ACC112 (cell line): ENCODE results near the gene KCNN1.
"Not testable (repeated sequence)": the region's sequence is repeated elsewhere in the genome, so short reads cannot be mapped to it uniquely, and the experiment has no call there.

Source experiments
- H2AFZ ChIP-seq: fragments of 200-600 bp; sonication (generic); one replicate; pipeline ENCODE4 v1.6.0; 2017; ENCODE audit warnings: antibody characterized with exemption, low read length; ENCODE audit not compliant: unreplicated experiment
- H3K27ac ChIP-seq: fragments of 200-600 bp; sonication (generic); 2 replicates; pipeline ENCODE4 v1.5.1; 2014; ENCODE audit warnings: low read depth, mild to moderate bottlenecking, antibody characterized with exemption, low read length, moderate library complexity
- H3K27me3 ChIP-seq: fragments of 200-600 bp; sonication (generic); 2 replicates; pipeline ENCODE4 v1.6.1; 2014; ENCODE audit warnings: mild to moderate bottlenecking, antibody characterized with exemption, low read length, moderate library complexity, mixed read lengths; ENCODE audit not compliant: insufficient read depth
- H3K36me3 ChIP-seq: fragments of 200-600 bp; sonication (generic); 2 replicates; pipeline ENCODE4 v1.6.1; 2016; ENCODE audit warnings: mild to moderate bottlenecking, antibody characterized with exemption, low read length, moderate library complexity, mixed read lengths; ENCODE audit not compliant: insufficient read depth
- H3K4me1 ChIP-seq: fragments of 200-600 bp; sonication (generic); one replicate; pipeline ENCODE4 v1.6.1; 2016; ENCODE audit warnings: low read length, mixed read lengths; ENCODE audit not compliant: insufficient read depth, unreplicated experiment, control insufficient read depth
- H3K4me3 ChIP-seq: fragments of 200-600 bp; sonication (generic); 2 replicates; pipeline ENCODE4 v1.5.1; 2014; ENCODE audit warnings: mild to moderate bottlenecking, low read depth, low read length
- H3K79me2 ChIP-seq: fragments of 200-600 bp; sonication (generic); one replicate; pipeline ENCODE4 v1.6.0; 2016; ENCODE audit warnings: low read length; ENCODE audit not compliant: control insufficient read depth, unreplicated experiment, insufficient read depth

Gene KCNN1

GRCh38 chr19:18017275-18018083 lies 50.6 kb downstream of the KCNN1 start:
- peak overlapping the region; percentile 58 for H3K27ac ChIP-seq
- no peak overlapping the region for H2AFZ ChIP-seq
- H3K36me3 ChIP-seq = peaks cover 6% of the 10 kb centered on the region; the same call in 1 of the 2 replicates
- no peak overlapping the region for H3K4me3 ChIP-seq
- no peaks in the 10 kb centered on the region for H3K79me2 ChIP-seq
- peaks cover 38% of the 10 kb centered on the region for H3K4me1 ChIP-seq
- no peaks in the 10 kb centered on the region for H3K27me3 ChIP-seq

DNA sequence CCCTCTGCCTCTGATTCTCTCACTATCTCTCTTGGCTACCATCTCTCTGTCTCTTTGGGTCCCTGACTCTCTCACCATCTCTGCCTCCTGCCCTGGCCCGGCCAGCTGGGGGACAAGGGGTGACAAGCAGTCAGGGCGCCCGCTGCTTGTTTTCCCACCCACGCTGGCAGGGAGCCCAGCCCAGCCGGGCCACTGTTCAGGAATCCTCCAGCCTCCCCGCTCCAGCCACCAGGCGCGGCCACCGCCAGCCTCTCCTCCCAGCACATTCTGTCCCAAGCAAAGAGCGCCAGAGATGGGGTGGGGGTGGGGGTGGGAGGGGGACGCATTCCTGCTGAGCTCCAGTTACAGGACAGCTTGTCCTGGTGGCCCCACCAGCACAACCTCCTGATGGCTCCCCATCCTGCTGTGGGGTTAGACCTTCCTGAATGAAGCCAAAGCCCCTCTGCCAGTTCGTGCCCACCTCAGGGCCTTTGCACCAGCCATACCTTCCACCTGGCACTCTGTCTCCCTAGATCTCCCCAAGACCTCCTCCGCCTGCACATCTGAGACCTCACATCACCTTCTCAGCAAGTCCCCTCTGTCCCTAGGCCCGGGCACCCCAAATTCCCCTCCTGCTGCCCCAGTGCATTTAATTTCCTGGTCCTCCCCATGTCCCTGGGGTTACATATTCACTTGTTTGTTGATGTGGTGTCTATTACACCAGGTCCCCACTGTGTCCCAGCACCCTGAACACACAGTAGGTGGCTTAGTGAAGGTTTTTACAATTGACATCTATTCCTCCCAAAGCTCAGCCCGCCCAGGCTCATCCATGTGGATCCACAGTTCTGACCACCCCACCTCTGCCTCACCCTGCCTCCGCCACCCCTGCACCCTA lies 53.5 kb downstream of the KCNN1 start:
- Histone ChIP-seq H3K79me2 (no peaks in the 10 kb centered on the region), H3K4me3 (0 out of 2 replicates have a peak overlapping the region, but pooled peaks have one; percentile 16), H3K27ac (peak overlapping the region; percentile 68), H3K36me3 (no peaks in the 10 kb centered on the region), H3K4me1 (peaks cover 44% of the 10 kb centered on the region), H3K27me3 (no peaks in the 10 kb centered on the region), H2AFZ (peak overlapping the region; percentile 45)

DNA sequence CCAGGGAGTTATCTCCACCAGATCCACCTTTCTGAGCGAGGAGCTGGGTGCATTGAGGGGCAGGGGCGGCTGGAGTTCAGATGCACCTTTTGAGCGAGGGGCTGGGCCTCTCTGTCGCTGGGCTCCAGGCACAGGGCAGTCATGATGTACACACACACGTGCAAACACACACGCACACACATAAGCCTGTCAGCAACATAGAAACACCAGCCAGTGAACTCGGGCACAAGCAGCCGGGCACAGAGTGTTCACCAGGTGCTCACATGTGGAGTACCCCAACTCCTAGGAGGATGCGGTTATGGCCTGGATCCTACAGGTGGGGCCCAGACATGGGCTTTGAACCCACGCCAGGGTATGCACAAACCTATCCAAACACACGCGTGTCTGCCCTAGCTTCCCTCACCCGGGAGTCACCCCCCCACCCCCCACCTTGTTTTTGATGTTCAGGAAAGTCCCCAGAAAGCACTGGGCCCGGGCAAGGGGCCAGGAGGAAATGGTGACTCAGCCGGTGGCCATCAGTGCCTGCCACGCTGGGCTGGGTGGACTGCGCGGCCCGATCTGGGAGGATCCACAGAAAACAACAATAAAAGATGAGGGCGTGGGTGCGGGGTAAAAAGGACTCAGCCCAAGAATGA lies 54.3 kb downstream of the KCNN1 start:
- Histone ChIP-seq H3K4me3 (no peak overlapping the region), H3K4me1 (peaks cover 44% of the 10 kb centered on the region)

GRCh38 chr19:18023622-18024251 lies 56.8 kb downstream of the KCNN1 start:
- Histone ChIP-seq H2AFZ (no peak overlapping the region), H3K4me1 (peaks cover 33% of the 10 kb centered on the region), H3K36me3 (no peaks in the 10 kb centered on the region), H3K4me3 (no peak overlapping the region), H3K27me3 (no peaks in the 10 kb centered on the region), H3K79me2 (no peaks in the 10 kb centered on the region), H3K27ac (no peak overlapping the region)

More for the DNA sequence above, 54.3 kb downstream of the KCNN1 start:
- no peaks in the 10 kb centered on the region for H3K36me3 ChIP-seq
- no peaks in the 10 kb centered on the region for H3K79me2 ChIP-seq
- H3K27me3 ChIP-seq = no peaks in the 10 kb centered on the region
- peak overlapping the region; percentile 77 for H3K27ac ChIP-seq
- H2AFZ ChIP-seq = no peak overlapping the region

GRCh38 chr19:18027151-18027550 lies 60.2 kb downstream of the KCNN1 start:
- no peaks in the 10 kb centered on the region for H3K27me3 ChIP-seq
- H2AFZ ChIP-seq = no peak overlapping the region
- H3K4me1 ChIP-seq = peaks cover 13% of the 10 kb centered on the region
- no peak overlapping the region for H3K4me3 ChIP-seq
- H3K27ac ChIP-seq = no peak overlapping the region
- no peaks in the 10 kb centered on the region for H3K36me3 ChIP-seq
- H3K79me2 ChIP-seq = no peaks in the 10 kb centered on the region

DNA sequence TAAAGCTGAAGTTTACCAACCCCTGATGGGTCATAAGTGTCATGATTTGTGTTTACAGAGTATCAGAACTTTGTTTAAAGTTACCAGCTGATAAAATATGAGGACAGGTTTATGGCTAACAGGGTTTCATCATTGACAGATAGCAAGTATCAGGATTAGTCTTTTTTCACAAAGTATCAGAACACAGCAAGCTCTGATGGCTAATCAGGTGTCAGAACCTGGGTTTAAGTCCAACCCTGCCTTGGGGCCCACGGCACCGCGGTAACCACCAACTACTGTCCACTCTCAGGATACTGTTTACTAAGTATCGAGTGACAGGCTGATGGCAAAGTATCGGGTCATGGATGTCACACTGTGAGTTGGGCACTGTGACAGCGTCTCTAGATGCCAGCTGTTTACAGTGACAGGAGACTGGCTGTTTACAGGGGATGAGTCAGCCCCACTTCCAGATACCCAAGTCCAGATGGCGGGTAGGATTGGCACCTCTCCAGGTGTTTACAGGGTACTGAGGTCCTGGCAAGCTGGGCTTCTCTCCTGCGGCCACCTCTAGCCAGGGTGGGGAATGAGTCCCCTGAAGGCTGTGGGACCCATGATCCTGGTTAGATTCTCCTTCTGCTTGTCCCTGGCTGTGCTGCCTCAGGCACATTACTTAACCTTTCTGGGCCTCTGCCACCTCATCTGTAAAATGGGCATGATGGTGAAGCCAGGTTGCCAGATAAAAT lies 62.9 kb downstream of the KCNN1 start:
- Histone ChIP-seq H3K4me3 (no peak overlapping the region), H3K36me3 (no peaks in the 10 kb centered on the region), H3K4me1 (peaks cover 4% of the 10 kb centered on the region), H3K27ac (no peak overlapping the region), H3K79me2 (no peaks in the 10 kb centered on the region), H2AFZ (no peak overlapping the region), H3K27me3 (no peaks in the 10 kb centered on the region)

DNA sequence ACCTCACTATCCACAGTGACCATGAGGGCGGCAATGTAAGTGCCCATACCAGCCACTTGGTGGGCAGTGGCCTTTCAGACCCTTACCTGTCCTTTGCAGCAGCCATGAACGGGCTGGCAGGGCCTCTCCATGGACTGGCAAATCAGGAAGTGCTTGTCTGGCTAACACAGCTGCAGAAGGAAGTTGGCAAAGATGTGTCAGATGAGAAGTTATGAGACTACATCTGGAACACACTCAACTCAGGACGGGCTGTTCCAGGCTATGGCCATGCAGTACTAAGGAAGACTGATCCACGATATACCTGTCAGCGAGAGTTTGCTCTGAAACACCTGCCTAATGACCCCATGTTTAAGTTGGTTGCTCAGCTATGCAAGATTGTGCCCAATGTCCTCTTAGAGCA lies 64.5 kb downstream of the KCNN1 start:
- not testable (repeated sequence) for H3K79me2 ChIP-seq, H3K36me3 ChIP-seq, H3K27me3 ChIP-seq, H3K27ac ChIP-seq, H3K4me3 ChIP-seq, H2AFZ ChIP-seq, H3K4me1 ChIP-seq

DNA sequence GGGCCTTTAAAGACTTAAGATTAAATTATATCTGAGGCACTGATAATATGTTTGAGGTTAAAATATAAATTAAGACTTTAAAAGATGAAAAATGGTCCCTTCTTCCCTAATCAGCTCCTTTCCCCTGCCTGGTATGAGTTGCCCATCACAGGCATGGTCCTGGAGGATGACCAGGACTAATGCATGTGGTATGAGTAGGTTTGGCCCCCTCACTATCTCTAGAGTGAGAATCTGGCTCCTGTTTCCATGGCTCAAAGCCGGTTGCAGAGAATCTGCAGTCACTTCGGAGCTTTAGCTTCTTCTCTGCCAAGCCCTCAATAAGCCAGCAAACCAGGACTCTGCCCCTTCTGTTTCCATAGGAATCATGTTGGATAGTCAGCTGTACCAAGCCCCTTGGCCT lies 65.2 kb downstream of the KCNN1 start:
- H3K4me1 ChIP-seq, H3K27me3 ChIP-seq, H3K4me3 ChIP-seq, H2AFZ ChIP-seq, H3K79me2 ChIP-seq, H3K27ac ChIP-seq, H3K36me3 ChIP-seq: not testable (repeated sequence)

DNA sequence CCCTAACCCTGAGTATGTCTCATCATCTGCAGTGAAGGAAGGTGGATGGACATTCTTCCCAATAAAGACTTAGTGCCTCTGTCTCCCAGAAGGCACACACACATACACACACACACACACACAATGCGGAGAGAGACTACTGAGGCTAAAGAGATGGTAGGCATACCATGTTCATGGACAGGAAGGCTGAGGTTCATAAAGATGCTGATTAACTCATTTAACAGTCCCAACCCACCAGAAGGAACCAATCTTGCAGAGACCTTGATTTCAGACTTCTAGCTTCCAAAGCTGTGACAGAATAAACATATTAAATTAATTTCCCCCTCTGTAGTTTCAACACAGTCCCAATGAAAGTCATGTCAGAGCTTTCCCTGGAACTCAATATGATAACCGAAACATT lies 74.1 kb downstream of the KCNN1 start:
- H3K36me3 ChIP-seq = no peaks in the 10 kb centered on the region
- no peaks in the 10 kb centered on the region for H3K79me2 ChIP-seq
- peaks cover 11% of the 10 kb centered on the region for H3K4me1 ChIP-seq
- H3K27me3 ChIP-seq = no peaks in the 10 kb centered on the region
- H3K27ac ChIP-seq = no peak overlapping the region
- H3K4me3 ChIP-seq = no peak overlapping the region
- H2AFZ ChIP-seq = no peak overlapping the region

DNA sequence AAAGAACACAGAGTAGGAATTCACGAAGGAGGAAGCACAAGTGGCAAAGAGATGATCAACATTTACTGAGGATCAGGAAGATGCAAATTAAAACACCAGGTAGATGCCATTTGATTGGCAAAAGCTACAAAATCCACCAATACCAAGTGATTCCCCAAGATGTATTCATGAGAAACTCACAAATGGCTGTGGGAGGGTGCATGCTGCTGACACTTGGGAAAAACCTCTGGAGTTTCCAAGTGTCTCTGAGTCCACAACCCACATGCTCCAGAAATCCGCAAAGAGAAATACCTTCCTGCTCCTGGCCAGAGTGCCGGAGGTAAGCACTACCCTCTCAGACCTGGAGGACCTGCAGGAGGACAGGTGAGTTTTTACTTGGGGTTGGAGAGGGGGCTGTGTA lies 76.8 kb downstream of the KCNN1 start:
- H3K4me3 ChIP-seq = no peak overlapping the region
- no peaks in the 10 kb centered on the region for H3K36me3 ChIP-seq
- H2AFZ ChIP-seq = no peak overlapping the region
- no peaks in the 10 kb centered on the region for H3K27me3 ChIP-seq
- H3K27ac ChIP-seq = no peak overlapping the region
- no peaks in the 10 kb centered on the region for H3K79me2 ChIP-seq
- peaks cover 17% of the 10 kb centered on the region for H3K4me1 ChIP-seq
